ENCODE data around the gene COL8A1.

COL8A1 gene

GRCh38 chr3:99640214-99640851, 1.9 kb downstream of the COL8A1 start:
- DNase-seq: no peak

GRCh38 chr3:99641480-99641879, 3.1 kb downstream of the COL8A1 start:
- DNase-seq: no peak

GRCh38 chr3:99641982-99642381, 3.6 kb downstream of the COL8A1 start:
- no peak for DNase-seq

GRCh38 chr3:99644017-99644416, 5.6 kb downstream of the COL8A1 start:
- no peak for DNase-seq

GRCh38 chr3:99644746-99645145, 6.4 kb downstream of the COL8A1 start:
- no peak for DNase-seq

- DNase-seq: no peak
These were observed 7.1 kb downstream of the COL8A1 start for GRCh38 chr3:99645277-99646106.

GRCh38 chr3:99646107-99646435, 7.7 kb downstream of the COL8A1 start:
- no peak for DNase-seq

- no peak for DNase-seq
These were observed 8.7 kb downstream of the COL8A1 start for GRCh38 chr3:99647081-99647480.

GRCh38 chr3:99648101-99648500, 9.7 kb downstream of the COL8A1 start:
- DNase-seq: no peak

- no peak for DNase-seq
These were observed 10.1 kb downstream of the COL8A1 start for GRCh38 chr3:99648516-99648915.

GRCh38 chr3:99651531-99651930, 13.1 kb downstream of the COL8A1 start:
- no peak for DNase-seq

- no peak for DNase-seq
These were observed 18.2 kb downstream of the COL8A1 start for GRCh38 chr3:99656624-99657023.

- DNase-seq: no peak
These were observed 19.9 kb downstream of the COL8A1 start for GRCh38 chr3:99658274-99658673.

GRCh38 chr3:99659032-99659431, 20.6 kb downstream of the COL8A1 start:
- DNase-seq: no peak

GRCh38 chr3:99659951-99660350, 21.6 kb downstream of the COL8A1 start:
- DNase-seq: no peak

GRCh38 chr3:99662838-99663570, 24.6 kb downstream of the COL8A1 start:
- no peak for DNase-seq

- no peak for DNase-seq
These were observed 25.6 kb downstream of the COL8A1 start for GRCh38 chr3:99663977-99664376.

- no peak for DNase-seq
These were observed 26.6 kb downstream of the COL8A1 start for GRCh38 chr3:99665017-99665416.

- no peak for DNase-seq
These were observed 27.8 kb downstream of the COL8A1 start for GRCh38 chr3:99666201-99666600.

GRCh38 chr3:99668044-99668443, 29.6 kb downstream of the COL8A1 start:
- no peak for DNase-seq

GRCh38 chr3:99669879-99670555, 31.6 kb downstream of the COL8A1 start:
- DNase-seq: no peak

GRCh38 chr3:99670556-99670950, 32.2 kb downstream of the COL8A1 start:
- DNase-seq: no peak

- no peak for DNase-seq
These were observed 35.8 kb downstream of the COL8A1 start for GRCh38 chr3:99674086-99674789.

All from activated CD4-positive, alpha-beta T cell treated with anti-CD3 and anti-CD28 coated beads, Interleukin-2, amount 50 U/mL, for 48 hours (primary cell).